H1 (cell line): ENCODE measurements around the gene ZSCAN16. TPM values are rescaled to one million over a fixed set of nuclear protein-coding genes. Genes with fewer than 3 reads are reported as not detected.

ENCODE experiments used
- CTCF ChIA-PET: fragments of 300-600 bp; sonication (Branson Sonifier 250); formaldehyde crosslinking; loops from one replicate; lab custom pipeline; 2021; ENCODE audit not compliant: partially characterized antibody; lab: Charles Lee
- POLR2A ChIA-PET: fragments of 300-600 bp; sonication (Branson Sonifier 250); formaldehyde crosslinking; loops from one replicate; lab custom pipeline; 2021; ENCODE audit warnings: inconsistent platforms; ENCODE audit not compliant: partially characterized antibody; lab: Charles Lee
- DNase-seq, 2 experiments: peaks; one replicate each; pipeline versions ENCODE4 v3.0.0 to v3.0.0-alpha.2; 2010 to 2022; ENCODE audit warnings: low spot score in 2 of 2, low read depth in 1 of 2, mixed read lengths in 1 of 2
- FAIRE-seq: peaks from 2 replicates; lab custom pipeline; 2011; peaks lifted over from hg19 to GRCh38; lab: Jason Lieb, UNC
- H2AFZ ChIP-seq: 2 replicates; pipeline ENCODE4 v1.8.1; 2012; ENCODE audit warnings: low read length, inconsistent platforms
- H2AK5ac ChIP-seq: 2 replicates; pipeline ENCODE4 v1.6.1; 2013; ENCODE audit warnings: low read depth, low read length
- H2BK120ac ChIP-seq: replicated peaks from 2 replicates; pipeline ENCODE3; 2013; ENCODE audit warnings: low read depth, low read length, inconsistent platforms
- H2BK12ac ChIP-seq: 2 replicates; pipeline ENCODE4 v1.6.1; 2013; ENCODE audit warnings: low read depth, low read length
- H2BK15ac ChIP-seq: 2 replicates; pipeline ENCODE4 v1.6.1; 2013; ENCODE audit warnings: low read length
- H2BK20ac ChIP-seq: 2 replicates; pipeline ENCODE4 v1.6.1; 2013; ENCODE audit warnings: low read length
- H2BK5ac ChIP-seq: 2 replicates; pipeline ENCODE4 v1.6.1; 2013; ENCODE audit warnings: low read depth, low read length
- H3K14ac ChIP-seq: 2 replicates; pipeline ENCODE4 v1.6.1; 2013; ENCODE audit warnings: inconsistent platforms; ENCODE audit not compliant: insufficient read length
- H3K18ac ChIP-seq: 2 replicates; pipeline ENCODE4 v1.6.1; 2013; ENCODE audit warnings: low read length; ENCODE audit errors: extremely low read depth
- H3K23ac ChIP-seq: 2 replicates; pipeline ENCODE4 v1.6.1; 2013; ENCODE audit warnings: inconsistent platforms; ENCODE audit not compliant: insufficient read length
- H3K23me2 ChIP-seq: 2 replicates; pipeline ENCODE4 v1.6.1; 2013; ENCODE audit warnings: low read depth, low read length
- H3K27ac ChIP-seq: 2 replicates; pipeline ENCODE4 v1.6.1; 2011; ENCODE audit warnings: low read depth, low read length, inconsistent platforms
- H3K27me3 ChIP-seq, 4 experiments: replicated peaks in 1 of 4; 1 replicate in 1 of 4; 2 replicates in 3 of 4; pipeline versions ENCODE4 v1.6.1 to v1.8.1; 2011 to 2013; ENCODE audit warnings: low read length in 3 of 4, mild to moderate bottlenecking in 3 of 4, inconsistent platforms in 2 of 4, mixed read lengths in 2 of 4, moderate library complexity in 1 of 4; ENCODE audit not compliant: control insufficient read depth in 3 of 4, insufficient read depth in 3 of 4; ENCODE audit errors: extremely low read depth in 1 of 4
- H3K36me3 ChIP-seq, 4 experiments: 2 replicates each; pipeline versions ENCODE4 v1.6.1 to v1.8.1; 2011 to 2013; ENCODE audit warnings: mild to moderate bottlenecking in 4 of 4, low read length in 3 of 4, moderate library complexity in 2 of 4, control low read depth in 1 of 4, inconsistent platforms in 1 of 4; ENCODE audit not compliant: insufficient read depth in 4 of 4, control insufficient read depth in 2 of 4
- H3K4ac ChIP-seq: replicated peaks from 2 replicates; pipeline ENCODE3; 2013; ENCODE audit warnings: low read length, low read depth, mixed read lengths, inconsistent platforms; ENCODE audit not compliant: insufficient read length
- H3K4me1 ChIP-seq, 4 experiments: replicated peaks in 1 of 4; 1 replicate in 1 of 4; 2 replicates in 3 of 4; pipeline versions ENCODE4 v1.6.1 to v1.8.1; 2011 to 2013; ENCODE audit warnings: low read length in 3 of 4, inconsistent platforms in 2 of 4, mixed read lengths in 1 of 4; ENCODE audit not compliant: insufficient read depth in 4 of 4, control insufficient read depth in 3 of 4
- H3K4me2 ChIP-seq, 2 experiments: 2 replicates each; pipeline versions ENCODE4 v1.6.1 to v1.8.1; 2011 to 2013; ENCODE audit warnings: low read depth in 2 of 2, low read length in 2 of 2, control low read depth in 1 of 2, inconsistent platforms in 1 of 2, mild to moderate bottlenecking in 1 of 2; ENCODE audit not compliant: insufficient read depth in 1 of 2
- H3K4me3 ChIP-seq, 4 experiments: fragments of 200-600, 300-600 bp in 1 of 4; sonication (generic), shearing (Covaris generic), sonication (Bioruptor Twin) in 1 of 4; 2 replicates each; pipeline versions ENCODE4 v1.5.1 to v1.8.1; 2011 to 2016; ENCODE audit warnings: low read length in 4 of 4, low read depth in 3 of 4, control low read depth in 2 of 4, inconsistent platforms in 2 of 4, mild to moderate bottlenecking in 2 of 4, mixed read lengths in 1 of 4, moderate library complexity in 1 of 4; ENCODE audit not compliant: insufficient read depth in 2 of 4; ENCODE audit errors: extremely low read depth in 1 of 4
- H3K56ac ChIP-seq: replicated peaks from 2 replicates; pipeline ENCODE3; 2013; ENCODE audit warnings: low read depth, mild to moderate bottlenecking, mixed read lengths, low read length, inconsistent platforms; ENCODE audit not compliant: insufficient read length
- H3K79me1 ChIP-seq: 2 replicates; pipeline ENCODE4 v1.6.1; 2013; ENCODE audit warnings: low read depth, low read length, control low read depth
- H3K79me2 ChIP-seq, 2 experiments: 2 replicates each; pipeline versions ENCODE4 v1.6.1 to v1.8.1; 2012 to 2013; ENCODE audit warnings: low read length in 2 of 2, mild to moderate bottlenecking in 2 of 2, inconsistent platforms in 1 of 2; ENCODE audit not compliant: insufficient read depth in 2 of 2, control insufficient read depth in 1 of 2
- H3K9ac ChIP-seq, 4 experiments: replicated peaks in 1 of 4; 1 replicate in 1 of 4; 2 replicates in 3 of 4; pipeline versions ENCODE4 v1.6.1 to v1.8.1; 2011 to 2013; ENCODE audit warnings: low read depth in 3 of 4, low read length in 3 of 4, control low read depth in 2 of 4, mild to moderate bottlenecking in 2 of 4, moderate library complexity in 2 of 4, inconsistent platforms in 1 of 4; ENCODE audit errors: extremely low read depth in 1 of 4
- H3K9me3 ChIP-seq, 2 experiments: 2 replicates each; pipeline versions ENCODE4 v1.6.1 to v1.8.1; 2012 to 2013; ENCODE audit warnings: mild to moderate bottlenecking in 2 of 2, moderate library complexity in 2 of 2, control low read depth in 1 of 2, inconsistent platforms in 1 of 2, low read depth in 1 of 2, low read length in 1 of 2, mixed read lengths in 1 of 2; ENCODE audit not compliant: insufficient read depth in 2 of 2
- H4K20me1 ChIP-seq, 2 experiments: replicated peaks in 1 of 2; 2 replicates each; pipeline versions ENCODE3 to v1.8.1; 2011 to 2013; ENCODE audit warnings: inconsistent platforms in 2 of 2, low read length in 2 of 2, mild to moderate bottlenecking in 1 of 2; ENCODE audit not compliant: insufficient read depth in 2 of 2, control insufficient read depth in 1 of 2
- H4K5ac ChIP-seq: 2 replicates; pipeline ENCODE4 v1.6.1; 2013; ENCODE audit warnings: low read length, low read depth, mixed read lengths, inconsistent platforms; ENCODE audit not compliant: insufficient read length
- H4K8ac ChIP-seq: 2 replicates; pipeline ENCODE4 v1.8.0; 2013; ENCODE audit warnings: mild to moderate bottlenecking, moderate library complexity, low read length, inconsistent platforms; ENCODE audit not compliant: insufficient read depth; ENCODE audit errors: extremely low read depth
- H4K91ac ChIP-seq: replicated peaks from 2 replicates; pipeline ENCODE3; 2013; ENCODE audit warnings: low read length, mixed read lengths, inconsistent platforms; ENCODE audit not compliant: insufficient read length
- NANOG ChIP-seq: IDR thresholded peaks from 2 replicates; pipeline ENCODE4 v1.6.1; 2011; ENCODE audit warnings: low read length, low read depth, mild to moderate bottlenecking, inconsistent platforms; ENCODE audit not compliant: insufficient read depth, poor library complexity, severe bottlenecking
- TAF1 ChIP-seq: IDR thresholded peaks from 2 replicates; pipeline ENCODE4 v1.6.1; 2011; ENCODE audit warnings: mild to moderate bottlenecking, low read depth, low read length
- TCF12 ChIP-seq: IDR thresholded peaks from 2 replicates; pipeline ENCODE4 v1.6.1; 2011; ENCODE audit warnings: low read depth, mild to moderate bottlenecking, low read length
- TEAD4 ChIP-seq: IDR thresholded peaks from 2 replicates; pipeline ENCODE4 v1.6.1; 2012; ENCODE audit warnings: low read depth, low read length, inconsistent platforms, mixed read lengths
- ZNF274 ChIP-seq: IDR thresholded peaks from 2 replicates; pipeline ENCODE4 v1.7.0; 2012; ENCODE audit warnings: low read length, borderline replicate concordance; ENCODE audit errors: extremely low read depth
- polyA plus RNA-seq, 7 experiments: library from polyadenylated mRNA; depleted of rRNA in 3 of 7; stranded (reverse) in 5 of 7; unstranded in 2 of 7; fragments of >200 nt in 5 of 7; fragments of 200-250 nt in 2 of 7; gene quantifications; 1 replicate in 5 of 7; 2 replicates in 1 of 7; 4 replicates in 1 of 7; pipeline versions ENCODE4 v1.2.1 to v1.2.3, GENCODE V29; 2011 to 2013; ENCODE audit warnings: missing spikeins in 2 of 7, mixed read lengths in 2 of 7
- total RNA-seq: library from RNA; stranded (reverse); fragmentation: NEBNext Ultra II Directional; extraction: Animal tissue kit (Norgen Biotek cat#: 25700); gene quantifications from 2 replicates; pipeline ENCODE4 v1.2.1, GENCODE V29; 2021

Gene ZSCAN16
- total and polyA plus RNA-seq, 2 of the 8 experiments (the other 6 are each of a cell fraction or from before 2014, with no cell fraction given): 3.6 to 9.4 TPM

GRCh38 chr6:28082939-28083338 is 41.5 kb upstream of the ZSCAN16 start:
- Histone ChIP-seq H3K4me1 (no peaks in the 10 kb centered on the region; a peak in 1 of 7 replicates), H3K27me3 (no peaks in the 10 kb centered on the region), H2BK20ac (no peak overlapping the region), H3K9me3 (peaks cover 7 to 8% of the 10 kb centered on the region in 2 experiments; a peak in 3 of 4 replicates), H4K5ac (no peak overlapping the region), H2AFZ (no peak overlapping the region), H4K20me1 (no peaks in the 10 kb centered on the region), H3K4ac (no peak overlapping the region), H2BK120ac (no peak overlapping the region), H3K4me3 (no peak overlapping the region), H3K9ac (no peak overlapping the region), H3K23ac (no peak overlapping the region), H3K4me2 (no peak overlapping the region), H3K18ac (no peak overlapping the region), H2BK15ac (no peak overlapping the region), H3K14ac (no peak overlapping the region), H2BK12ac (no peak overlapping the region), H2BK5ac (no peak overlapping the region), H3K27ac (no peak overlapping the region), H3K56ac (no peak overlapping the region), H3K36me3 (peaks cover 9 to 27% (median 19%) of the 10 kb centered on the region in 4 experiments; a peak in 7 of 8 replicates), H4K8ac (no peak overlapping the region), H4K91ac (no peak overlapping the region), H3K79me2 (peaks cover 0 to 21% of the 10 kb centered on the region in 2 experiments; a peak in 2 of 4 replicates), H3K79me1 (no peaks in the 10 kb centered on the region), H3K23me2 (no peaks in the 10 kb centered on the region; the same call in 1 of the 2 replicates), H2AK5ac (no peak overlapping the region)
- no peak for TF ChIP-seq TCF12
- TF ChIP-seq TEAD4: no peak
- no peak for TF ChIP-seq TAF1
- TF ChIP-seq ZNF274: no peak
- TF ChIP-seq NANOG: no peak
- POLR2A ChIA-PET: no interaction called here
- FAIRE-seq (no peak), DNase-seq (no peak)
- CTCF ChIA-PET: no interaction called here
